GM18909 (cell line): ENCODE measurements around the gene SMARCC1.

Experiments used
- ATAC-seq: cut with Tn5 transposase; IDR thresholded peaks from one replicate; pipeline ENCODE4 v1.9.1; 2021; ENCODE audit warnings: mild to moderate bottlenecking; ENCODE audit not compliant: unreplicated experiment, poor library complexity

SMARCC1 gene

GRCh38 chr3:47643092-47643491 is 138.6 kb downstream of the SMARCC1 start:
- no peak for ATAC-seq

- no peak for ATAC-seq
Observed at GRCh38 chr3:47641739-47642138, 140.0 kb downstream of the SMARCC1 start.

GRCh38 chr3:47636921-47637320 is 144.8 kb downstream of the SMARCC1 start:
- ATAC-seq: no peak

- ATAC-seq: no peak
Observed at GRCh38 chr3:47636225-47636624, 145.5 kb downstream of the SMARCC1 start.

GRCh38 chr3:47635536-47635935 is 146.2 kb downstream of the SMARCC1 start:
- ATAC-seq: no peak

GRCh38 chr3:47634996-47635395 is 146.7 kb downstream of the SMARCC1 start:
- ATAC-seq: no peak

GRCh38 chr3:47630810-47631209 is 150.9 kb downstream of the SMARCC1 start:
- ATAC-seq: no peak

GRCh38 chr3:47629770-47630169 is 151.9 kb downstream of the SMARCC1 start:
- ATAC-seq: no peak

GRCh38 chr3:47628426-47628825 is 153.3 kb downstream of the SMARCC1 start:
- ATAC-seq: no peak

- ATAC-seq: no peak
Observed at GRCh38 chr3:47622671-47623461, 158.8 kb downstream of the SMARCC1 start.

GRCh38 chr3:47617086-47618010 is 164.3 kb downstream of the SMARCC1 start:
- ATAC-seq: no peak

- ATAC-seq: no peak
Observed at GRCh38 chr3:47614788-47615187, 166.9 kb downstream of the SMARCC1 start.

GRCh38 chr3:47613722-47614121 is 168.0 kb downstream of the SMARCC1 start:
- ATAC-seq: no peak

- ATAC-seq: no peak
Observed at GRCh38 chr3:47612879-47613278, 168.8 kb downstream of the SMARCC1 start.

GRCh38 chr3:47612178-47612577 is 169.5 kb downstream of the SMARCC1 start:
- ATAC-seq: no peak

GRCh38 chr3:47611576-47611975 is 170.1 kb downstream of the SMARCC1 start:
- no peak for ATAC-seq

- no peak for ATAC-seq
Observed at GRCh38 chr3:47610583-47610982, 171.1 kb downstream of the SMARCC1 start.

- ATAC-seq: no peak
Observed at GRCh38 chr3:47607335-47607734, 174.4 kb downstream of the SMARCC1 start.

GRCh38 chr3:47606165-47606564 is 175.5 kb downstream of the SMARCC1 start:
- no peak for ATAC-seq

GRCh38 chr3:47605652-47606051 is 176.0 kb downstream of the SMARCC1 start:
- no peak for ATAC-seq

- ATAC-seq: no peak
Observed at GRCh38 chr3:47604145-47604544, 177.5 kb downstream of the SMARCC1 start.
